HepG2 (cell line): Measurements from ENCODE around the gene PRRT1B. TPM values are rescaled to one million over a fixed set of nuclear protein-coding genes. Genes with fewer than 3 reads are reported as not detected.

Experiments
- CHD4 ChIP-seq: fragments of 200-600 bp; sonication (generic); IDR thresholded peaks from 2 replicates; pipeline ENCODE4 v1.7.0; 2017; ENCODE audit warnings: mild to moderate bottlenecking, low read length, borderline replicate concordance
- FOXA1 ChIP-seq, 2 experiments: fragments of 450-650 bp in 1 of 2; sonication (generic) in 1 of 2; formaldehyde crosslinking in 1 of 2; IDR thresholded peaks; 2 replicates each; pipeline versions ENCODE4 v1.4.0 to v1.6.1; 2016 to 2020; ENCODE audit warnings: missing genetic modification reagents in 1 of 2
- GTF2F1 ChIP-seq: fragments of 150-350 bp; IDR thresholded peaks from 2 replicates; pipeline ENCODE4 v1.6.1; 2014; ENCODE audit warnings: low read length
- HMG20B ChIP-seq: conservative IDR thresholded peaks from 2 replicates; pipeline ENCODE4 v1.6.1; 2016; ENCODE audit warnings: missing genetic modification reagents, missing compliant biosample characterization
- KAT7 ChIP-seq: IDR thresholded peaks from 2 replicates; pipeline ENCODE4 v1.6.1; 2018; ENCODE audit warnings: borderline replicate concordance, missing compliant biosample characterization
- KDM5A ChIP-seq: fragments of 200-600 bp; sonication (generic); IDR thresholded peaks from 2 replicates; pipeline ENCODE4 v1.7.0; 2018; ENCODE audit warnings: antibody characterized with exemption, mild to moderate bottlenecking, low read length, borderline replicate concordance
- MYNN ChIP-seq: sonication (generic); formaldehyde crosslinking; IDR thresholded peaks from 2 replicates; pipeline ENCODE4 v1.4.0; 2020; ENCODE audit warnings: mild to moderate bottlenecking, low read depth, missing genetic modification reagents
- NFIB ChIP-seq: sonication (generic); formaldehyde crosslinking; IDR thresholded peaks from 2 replicates; pipeline ENCODE4 v1.9.0; 2021; ENCODE audit warnings: missing genetic modification reagents, mild to moderate bottlenecking, borderline replicate concordance
- REXO4 ChIP-seq: sonication (generic); formaldehyde crosslinking; IDR thresholded peaks from 2 replicates; pipeline ENCODE4 v1.8.0; 2022; ENCODE audit warnings: missing genetic modification reagents, mild to moderate bottlenecking, borderline replicate concordance
- SP4 ChIP-seq: sonication (generic); formaldehyde crosslinking; IDR thresholded peaks from 2 replicates; pipeline ENCODE4 v1.8.1; 2023; ENCODE audit warnings: mild to moderate bottlenecking, missing genetic modification reagents
- TMF1 ChIP-seq: sonication (generic); formaldehyde crosslinking; IDR thresholded peaks from 2 replicates; pipeline ENCODE4 v1.8.1; 2022; ENCODE audit warnings: low read depth, missing genetic modification reagents
- TOE1 ChIP-seq: sonication (generic); formaldehyde crosslinking; IDR thresholded peaks from 2 replicates; pipeline ENCODE4 v1.4.0; 2020; ENCODE audit warnings: mild to moderate bottlenecking, missing genetic modification reagents
- ZC3H13 ChIP-seq: sonication (generic); formaldehyde crosslinking; IDR thresholded peaks from 2 replicates; pipeline ENCODE4 v1.8.1; 2023; ENCODE audit warnings: mild to moderate bottlenecking, missing genetic modification reagents, moderate library complexity
- ZNF530 ChIP-seq: sonication (generic); formaldehyde crosslinking; IDR thresholded peaks from 2 replicates; pipeline ENCODE4 v1.5.0; 2020; ENCODE audit warnings: low read depth, mild to moderate bottlenecking, missing genetic modification reagents
- ZNF770 ChIP-seq: sonication (generic); formaldehyde crosslinking; IDR thresholded peaks from 2 replicates; pipeline ENCODE4 v1.5.0; 2020; ENCODE audit warnings: mild to moderate bottlenecking, missing genetic modification reagents
- ZNF83 ChIP-seq: sonication (generic); formaldehyde crosslinking; IDR thresholded peaks from 2 replicates; pipeline ENCODE4 v1.4.0; 2020; ENCODE audit warnings: missing genetic modification reagents, mild to moderate bottlenecking, borderline replicate concordance
- polyA plus RNA-seq, 8 experiments: library from polyadenylated mRNA; depleted of rRNA in 3 of 8; stranded (reverse) in 7 of 8; unstranded in 1 of 8; fragments of >200 nt; fragmentation: Illumina TruSeq in 4 of 8; extraction: Trizol in 4 of 8; gene quantifications; 2 replicates each; pipeline versions ENCODE4 v1.2.1 to v1.2.3, GENCODE V29; 2011 to 2016; ENCODE audit warnings: low read depth in 4 of 8, missing spikeins in 1 of 8, mixed read lengths in 1 of 8; ENCODE audit not compliant: insufficient read depth in 1 of 8
- total RNA-seq, 5 experiments: library from RNA; depleted of rRNA; stranded (reverse); fragments of >200 nt; fragmentation: Illumina TruSeq; extraction: Trizol; gene quantifications; 2 replicates each; pipeline ENCODE4 v1.2.3, GENCODE V29; 2016; ENCODE audit warnings: low read depth in 1 of 5
- TF ChIP-seq, protein P1 (sequence below): conservative IDR thresholded peaks from 2 replicates; pipeline ENCODE4 v1.6.1; 2018; ENCODE audit warnings: missing genetic modification reagents
- TF ChIP-seq, protein P2 (sequence below): fragments of 450-650 bp; IDR thresholded peaks from 2 replicates; pipeline ENCODE4 v1.6.1; 2016
- TF ChIP-seq, protein P3 (sequence below): sonication (generic); formaldehyde crosslinking; IDR thresholded peaks from 2 replicates; pipeline ENCODE4 v1.4.0; 2020; ENCODE audit warnings: missing genetic modification reagents, mild to moderate bottlenecking, borderline replicate concordance

Gene PRRT1B
- total and polyA plus RNA-seq, 2 of the 13 experiments (the other 11 are each of a cell fraction or from before 2014, with no cell fraction given) = not detected

- TF ChIP-seq KDM5A (peak; percentile 68; the same call in 1 of the 2 replicates), HMG20B (CRISPR knock-in tag) (0 out of 2 replicates have a peak, but pooled peaks have one; percentile 44), ZNF83 (0 out of 2 replicates have a peak, but pooled peaks have one; percentile 64), KAT7 (CRISPR knock-in tag) (peak; percentile 88), ZNF530 (CRISPR knock-in tag) (no peak), MYNN (CRISPR knock-in tag) (no peak), CHD4 (no peak), NFIB (no peak), ZNF770 (CRISPR knock-in tag) (no peak), TMF1 (no peak), FOXA1 (IDR thresholded peaks at IDR 0.05) (no peak), FOXA1 (CRISPR knock-in tag; IDR thresholded peaks at IDR 0.05) (peak; percentile 17; the same call in 1 of the 2 replicates), GTF2F1 (no peak), REXO4 (CRISPR knock-in tag) (no peak), SP4 (CRISPR knock-in tag) (no peak; the same call in none of the 2 replicates), ZC3H13 (CRISPR knock-in tag) (peak; percentile 78), TOE1 (CRISPR knock-in tag) (no peak)
- TF ChIP-seq, protein P1, sequence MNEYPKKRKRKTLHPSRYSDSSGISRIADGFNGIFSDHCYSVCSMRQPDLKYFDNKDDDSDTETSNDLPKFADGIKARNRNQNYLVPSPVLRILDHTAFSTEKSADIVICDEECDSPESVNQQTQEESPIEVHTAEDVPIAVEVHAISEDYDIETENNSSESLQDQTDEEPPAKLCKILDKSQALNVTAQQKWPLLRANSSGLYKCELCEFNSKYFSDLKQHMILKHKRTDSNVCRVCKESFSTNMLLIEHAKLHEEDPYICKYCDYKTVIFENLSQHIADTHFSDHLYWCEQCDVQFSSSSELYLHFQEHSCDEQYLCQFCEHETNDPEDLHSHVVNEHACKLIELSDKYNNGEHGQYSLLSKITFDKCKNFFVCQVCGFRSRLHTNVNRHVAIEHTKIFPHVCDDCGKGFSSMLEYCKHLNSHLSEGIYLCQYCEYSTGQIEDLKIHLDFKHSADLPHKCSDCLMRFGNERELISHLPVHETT (CRISPR knock-in tag) = no peak
- TF ChIP-seq, protein P2, sequence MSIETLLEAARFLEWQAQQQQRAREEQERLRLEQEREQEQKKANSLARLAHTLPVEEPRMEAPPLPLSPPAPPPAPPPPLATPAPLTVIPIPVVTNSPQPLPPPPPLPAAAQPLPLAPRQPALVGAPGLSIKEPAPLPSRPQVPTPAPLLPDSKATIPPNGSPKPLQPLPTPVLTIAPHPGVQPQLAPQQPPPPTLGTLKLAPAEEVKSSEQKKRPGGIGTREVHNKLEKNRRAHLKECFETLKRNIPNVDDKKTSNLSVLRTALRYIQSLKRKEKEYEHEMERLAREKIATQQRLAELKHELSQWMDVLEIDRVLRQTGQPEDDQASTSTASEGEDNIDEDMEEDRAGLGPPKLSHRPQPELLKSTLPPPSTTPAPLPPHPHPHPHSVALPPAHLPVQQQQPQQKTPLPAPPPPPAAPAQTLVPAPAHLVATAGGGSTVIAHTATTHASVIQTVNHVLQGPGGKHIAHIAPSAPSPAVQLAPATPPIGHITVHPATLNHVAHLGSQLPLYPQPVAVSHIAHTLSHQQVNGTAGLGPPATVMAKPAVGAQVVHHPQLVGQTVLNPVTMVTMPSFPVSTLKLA = no peak
- TF ChIP-seq, protein P3, sequence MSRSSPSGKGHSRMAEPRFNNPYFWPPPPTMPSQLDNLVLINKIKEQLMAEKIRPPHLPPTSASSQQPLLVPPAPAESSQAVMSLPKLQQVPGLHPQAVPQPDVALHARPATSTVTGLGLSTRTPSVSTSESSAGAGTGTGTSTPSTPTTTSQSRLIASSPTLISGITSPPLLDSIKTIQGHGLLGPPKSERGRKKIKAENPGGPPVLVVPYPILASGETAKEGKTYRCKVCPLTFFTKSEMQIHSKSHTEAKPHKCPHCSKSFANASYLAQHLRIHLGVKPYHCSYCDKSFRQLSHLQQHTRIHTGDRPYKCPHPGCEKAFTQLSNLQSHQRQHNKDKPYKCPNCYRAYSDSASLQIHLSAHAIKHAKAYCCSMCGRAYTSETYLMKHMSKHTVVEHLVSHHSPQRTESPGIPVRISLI (CRISPR knock-in tag) = no peak
Measured at GRCh38 chr9:131502781-131503625, 42.3 kb upstream of the PRRT1B start, which contains the start of gene POMT1 (continued).
